GM12878 (cell line): Measurements from ENCODE around the gene HRH2. TPM values are rescaled to one million over a fixed set of nuclear protein-coding genes. Genes with fewer than 3 reads are reported as not detected.

Source experiments
- CBX5 ChIP-seq: sonication (generic); IDR thresholded peaks from 2 replicates; pipeline ENCODE4 v1.6.1; 2016; ENCODE audit warnings: low read depth, moderate library complexity, mild to moderate bottlenecking, inconsistent platforms
- CHD4 ChIP-seq: fragments of 200-600 bp; sonication (generic); IDR thresholded peaks from 2 replicates; pipeline ENCODE4 v1.6.1; 2016; ENCODE audit warnings: mild to moderate bottlenecking
- CREB1 ChIP-seq: IDR thresholded peaks from 2 replicates; pipeline ENCODE4 v1.6.1; 2012; ENCODE audit warnings: low read depth, mild to moderate bottlenecking, inconsistent platforms
- MXI1 ChIP-seq: fragments of 150-350 bp; IDR thresholded peaks from 2 replicates; pipeline ENCODE4 v1.6.1; 2011; ENCODE audit warnings: low read depth, mild to moderate bottlenecking, inconsistent platforms, low read length, improper control_type of control experiment
- PML ChIP-seq: IDR thresholded peaks from 2 replicates; pipeline ENCODE4 v1.6.1; 2012; ENCODE audit warnings: low read length, inconsistent platforms
- SMARCA5 ChIP-seq: fragments of 450-650 bp; IDR thresholded peaks from 2 replicates; pipeline ENCODE4 v1.6.1; 2017; ENCODE audit warnings: mild to moderate bottlenecking
- ZZZ3 ChIP-seq: IDR thresholded peaks from 2 replicates; pipeline ENCODE4 v1.6.1; 2011; ENCODE audit warnings: low read depth; ENCODE audit not compliant: control insufficient read depth, insufficient read length
- polyA plus RNA-seq, 11 experiments: library from polyadenylated mRNA; depleted of rRNA in 4 of 11; unstranded in 6 of 11; stranded (reverse) in 5 of 11; fragments of >200 nt; fragmentation: Nextera tagmentation in 4 of 11; fragmentation: Illumina TruSeq in 1 of 11; extraction: Ambion mirVana in 4 of 11; extraction: Trizol in 1 of 11; gene quantifications; 1 replicate in 1 of 11; 2 replicates in 10 of 11; pipeline versions ENCODE4 v1.2.1 to v1.2.3, GENCODE V29; 2011 to 2016; ENCODE audit warnings: inconsistent platforms in 2 of 11, missing spikeins in 2 of 11, low read depth in 1 of 11
- total RNA-seq, 4 experiments: library from RNA; depleted of rRNA in 3 of 4; stranded (reverse); fragments of >200 nt in 3 of 4; fragmentation: Illumina TruSeq in 1 of 4; extraction: Trizol in 1 of 4; gene quantifications; 2 replicates each; pipeline versions ENCODE4 v1.2.1 to v1.2.3, GENCODE V29; 2013 to 2021
- TF ChIP-seq, protein P1 (sequence below): IDR thresholded peaks from 2 replicates; pipeline ENCODE4 v1.6.1; 2011; ENCODE audit warnings: low read depth, mild to moderate bottlenecking, low read length, moderate library complexity, borderline replicate concordance; ENCODE audit errors: extremely low read depth
- TF ChIP-seq, protein P2 (sequence below): fragments of 450-650 bp; IDR thresholded peaks from 2 replicates; pipeline ENCODE4 v1.6.1; 2014; ENCODE audit warnings: mild to moderate bottlenecking
- TF ChIP-seq, protein P3 (sequence below): fragments of 450-650 bp; IDR thresholded peaks from 2 replicates; pipeline ENCODE4 v1.6.1; 2018; ENCODE audit warnings: mild to moderate bottlenecking, low read depth, moderate library complexity; ENCODE audit not compliant: partially characterized antibody

HRH2 gene
- total and polyA plus RNA-seq, 10 of the 15 experiments (the other 5 are each of a cell fraction or from before 2014, with no cell fraction given): 0.01 to 0.05 (median 0.03) TPM; not detected in 7

DNA sequence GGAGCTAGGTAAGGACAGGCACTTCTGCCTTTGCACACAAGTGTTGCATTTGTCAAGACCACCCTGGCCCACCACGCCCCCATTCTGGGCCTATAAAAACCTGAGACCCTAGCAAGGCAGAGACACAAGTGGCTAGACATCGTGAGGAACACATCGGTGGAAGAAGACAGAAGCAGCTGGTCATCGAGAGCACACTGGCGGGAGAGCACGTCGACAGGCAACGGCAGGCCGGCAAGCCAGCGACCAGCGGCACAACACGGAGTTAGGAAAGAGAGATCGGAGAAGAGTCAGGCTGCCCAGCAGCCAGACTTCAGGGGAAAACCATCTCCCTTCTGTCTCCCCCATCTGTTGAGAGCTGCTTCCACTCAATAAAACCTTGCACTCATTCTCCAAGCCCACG lies 76.1 kb downstream of the HRH2 start (continued):
- TF ChIP-seq, protein P1, sequence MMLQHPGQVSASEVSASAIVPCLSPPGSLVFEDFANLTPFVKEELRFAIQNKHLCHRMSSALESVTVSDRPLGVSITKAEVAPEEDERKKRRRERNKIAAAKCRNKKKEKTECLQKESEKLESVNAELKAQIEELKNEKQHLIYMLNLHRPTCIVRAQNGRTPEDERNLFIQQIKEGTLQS: no peak
- TF ChIP-seq, protein P2, sequence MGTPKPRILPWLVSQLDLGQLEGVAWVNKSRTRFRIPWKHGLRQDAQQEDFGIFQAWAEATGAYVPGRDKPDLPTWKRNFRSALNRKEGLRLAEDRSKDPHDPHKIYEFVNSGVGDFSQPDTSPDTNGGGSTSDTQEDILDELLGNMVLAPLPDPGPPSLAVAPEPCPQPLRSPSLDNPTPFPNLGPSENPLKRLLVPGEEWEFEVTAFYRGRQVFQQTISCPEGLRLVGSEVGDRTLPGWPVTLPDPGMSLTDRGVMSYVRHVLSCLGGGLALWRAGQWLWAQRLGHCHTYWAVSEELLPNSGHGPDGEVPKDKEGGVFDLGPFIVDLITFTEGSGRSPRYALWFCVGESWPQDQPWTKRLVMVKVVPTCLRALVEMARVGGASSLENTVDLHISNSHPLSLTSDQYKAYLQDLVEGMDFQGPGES: no peak
- no peak for TF ChIP-seq MXI1
- no peak for TF ChIP-seq CBX5
- no peak for TF ChIP-seq PML
- no peak for TF ChIP-seq CREB1
- TF ChIP-seq CHD4: no peak
- TF ChIP-seq ZZZ3: no peak
- TF ChIP-seq, protein P3, sequence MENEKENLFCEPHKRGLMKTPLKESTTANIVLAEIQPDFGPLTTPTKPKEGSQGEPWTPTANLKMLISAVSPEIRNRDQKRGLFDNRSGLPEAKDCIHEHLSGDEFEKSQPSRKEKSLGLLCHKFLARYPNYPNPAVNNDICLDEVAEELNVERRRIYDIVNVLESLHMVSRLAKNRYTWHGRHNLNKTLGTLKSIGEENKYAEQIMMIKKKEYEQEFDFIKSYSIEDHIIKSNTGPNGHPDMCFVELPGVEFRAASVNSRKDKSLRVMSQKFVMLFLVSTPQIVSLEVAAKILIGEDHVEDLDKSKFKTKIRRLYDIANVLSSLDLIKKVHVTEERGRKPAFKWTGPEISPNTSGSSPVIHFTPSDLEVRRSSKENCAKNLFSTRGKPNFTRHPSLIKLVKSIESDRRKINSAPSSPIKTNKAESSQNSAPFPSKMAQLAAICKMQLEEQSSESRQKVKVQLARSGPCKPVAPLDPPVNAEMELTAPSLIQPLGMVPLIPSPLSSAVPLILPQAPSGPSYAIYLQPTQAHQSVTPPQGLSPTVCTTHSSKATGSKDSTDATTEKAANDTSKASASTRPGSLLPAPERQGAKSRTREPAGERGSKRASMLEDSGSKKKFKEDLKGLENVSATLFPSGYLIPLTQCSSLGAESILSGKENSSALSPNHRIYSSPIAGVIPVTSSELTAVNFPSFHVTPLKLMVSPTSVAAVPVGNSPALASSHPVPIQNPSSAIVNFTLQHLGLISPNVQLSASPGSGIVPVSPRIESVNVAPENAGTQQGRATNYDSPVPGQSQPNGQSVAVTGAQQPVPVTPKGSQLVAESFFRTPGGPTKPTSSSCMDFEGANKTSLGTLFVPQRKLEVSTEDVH: no peak
- TF ChIP-seq SMARCA5: no peak
